ENCODE measurements around the gene GPANK1. TPM values are rescaled to one million over a fixed set of nuclear protein-coding genes. Genes with fewer than 3 reads are reported as not detected.
A peak's percentile ranks its signal among the peaks of the same experiment; 100 is the strongest.

GPANK1 gene
- total RNA-seq, 4 donors from 2014 or later: 15.8 to 21.0 (median 19.4) TPM

GRCh38 chr6:31676904-31677303, 12.1 kb upstream of the GPANK1 start:
- WGBS: 64% methylated on average over 6 of the region's 6 CpGs
- Histone ChIP-seq H3K27me3 (no peaks in the 10 kb centered on the region), H3K36me3 (peaks cover 5 to 23% (median 21%) of the 10 kb centered on the region in 4 donors), H3K4me3 (no peak overlapping the region), H3K27ac (replicated peaks in 1 of 4) (no peak overlapping the region), H3K9me3 (no peaks in the 10 kb centered on the region), H3K4me1 (peaks cover 12 to 21% (median 19%) of the 10 kb centered on the region in 4 donors)
- intact Hi-C loops (cut with DNase I): no loop called here
- TF ChIP-seq CTCF (IDR thresholded peaks at IDR 0.05) (no peak), EP300 (IDR thresholded peaks at IDR 0.05) (no peak), POLR2AphosphoS5 (IDR thresholded peaks at IDR 0.05) (no peak), POLR2A (IDR thresholded peaks at IDR 0.05; ENCODE audit: low read depth) (no peak)
- no peak for DNase-seq (ENCODE audit: extremely low spot score)

- intact Hi-C loops (cut with DNase I): no loop called here
- no peak for DNase-seq (ENCODE audit: extremely low spot score)
- Histone ChIP-seq H3K9me3 (no peaks in the 10 kb centered on the region), H3K4me1 (peaks cover 12 to 16% (median 14%) of the 10 kb centered on the region in 4 donors), H3K27ac (replicated peaks in 1 of 4) (no peak overlapping the region), H3K4me3 (no peak overlapping the region), H3K36me3 (peaks cover 10 to 28% (median 26%) of the 10 kb centered on the region in 4 donors), H3K27me3 (no peaks in the 10 kb centered on the region)
- 77% methylated on average over 4 of the region's 4 CpGs for WGBS
- TF ChIP-seq CTCF (IDR thresholded peaks at IDR 0.05) (no peak), POLR2AphosphoS5 (IDR thresholded peaks at IDR 0.05) (no peak)
Observed at GRCh38 chr6:31676322-31676903, 11.6 kb upstream of the GPANK1 start.

- Histone ChIP-seq H3K36me3 (peaks cover 46 to 75% (median 72%) of the 10 kb centered on the region in 4 donors), H3K27me3 (no peaks in the 10 kb centered on the region), H3K9me3 (no peaks in the 10 kb centered on the region), H3K4me1 (peaks cover 19 to 33% (median 27%) of the 10 kb centered on the region in 4 donors), H3K4me3 (no peak within 1 kb of the TSS), H3K27ac (replicated peaks in 1 of 4) (no peak within 1 kb of the TSS)
- 92% methylated on average over 8 of the region's 8 CpGs for WGBS
- no peak for DNase-seq (ENCODE audit: extremely low spot score)
- intact Hi-C loops (cut with DNase I): no loop called here
- no peak for TF ChIP-seq POLR2A (IDR thresholded peaks at IDR 0.05; ENCODE audit: low read depth)
- no peak for TF ChIP-seq EP300 (IDR thresholded peaks at IDR 0.05)
- no peak for TF ChIP-seq POLR2AphosphoS5 (IDR thresholded peaks at IDR 0.05)
- no peak for TF ChIP-seq CTCF (IDR thresholded peaks at IDR 0.05)
Observed at GRCh38 chr6:31669676-31670075, 4.9 kb upstream of the GPANK1 start, which contains the start of gene LY6G5B. Gene LY6G5B (plus strand): TSS chr6:31669976. CDS start chr6:31670951, 975 bp downstream.

- WGBS: 2% methylated on average over 15 of the region's 15 CpGs
- H3K27me3 ChIP-seq: no peaks in the 10 kb centered on the region
- peak overlapping the region; percentile 66 to 93 (median 78) for H3K4me3 ChIP-seq
- H3K36me3 ChIP-seq: peaks cover 37 to 63% (median 60%) of the 10 kb centered on the region in 4 donors
- no peak for DNase-seq (ENCODE audit: extremely low spot score)
- no peaks in the 10 kb centered on the region for H3K9me3 ChIP-seq
- intact Hi-C loops (cut with DNase I): no loop called here
- H3K4me1 ChIP-seq: peaks cover 47 to 64% (median 55%) of the 10 kb centered on the region in 4 donors
- no peak for TF ChIP-seq POLR2A (IDR thresholded peaks at IDR 0.05; ENCODE audit: low read depth)
- no peak for TF ChIP-seq CTCF (IDR thresholded peaks at IDR 0.05)
- TF ChIP-seq EP300 (IDR thresholded peaks at IDR 0.05): no peak
- no peak for TF ChIP-seq POLR2AphosphoS5 (IDR thresholded peaks at IDR 0.05)
- H3K27ac ChIP-seq (replicated peaks in 1 of 4): peak overlapping the region; percentile 95 to 99 (median 98)
Observed at GRCh38 chr6:31666337-31666965, 1.7 kb upstream of the GPANK1 start.
